Sigmoid colon (tissue), 4 donors: ENCODE measurements around the gene ATF4.

Experiments used
- CTCF ChIP-seq, 4 experiments: fragments of 450-650 bp in 3 of 4; fragments of 200-600 bp in 1 of 4; IDR thresholded peaks; one replicate each; pipeline ENCODE4 v1.5.1; 2016 to 2019; ENCODE audit warnings: antibody characterized with exemption in 4 of 4, mild to moderate bottlenecking in 3 of 4, moderate library complexity in 2 of 4
- POLR2AphosphoS5 ChIP-seq, 4 donors: sonication (generic); formaldehyde crosslinking; IDR thresholded peaks; one replicate each; pipeline ENCODE4 v1.6.1; 2017; ENCODE audit warnings: antibody characterized with exemption in 4 of 4

GRCh38 chr22:39475902-39476301 is 44.5 kb upstream of the ATF4 start:
- TF ChIP-seq CTCF (IDR thresholded peaks at IDR 0.05) = no peak
- no peak for TF ChIP-seq POLR2AphosphoS5 (IDR thresholded peaks at IDR 0.05)
